SKM-1 (cell line): ENCODE results near the gene DHX36.

ENCODE experiments used
- DNase-seq: peaks from one replicate; lab custom pipeline; 2025; ENCODE audit not compliant: unreplicated experiment; lab: John Stamatoyannopoulos, UW

DHX36 gene

GRCh38 chr3:154224866-154225265, 99.4 kb downstream of the DHX36 start:
- DNase-seq: no peak

GRCh38 chr3:154224366-154224765, 99.9 kb downstream of the DHX36 start:
- DNase-seq: no peak

GRCh38 chr3:154223519-154223918, 100.8 kb downstream of the DHX36 start:
- no peak for DNase-seq
